ENCODE results near the gene R3HDM2.

R3HDM2 gene

GRCh38 chr12:57471661-57472060, 40.8 kb upstream of the R3HDM2 start:
- peaks cover 18% of the 10 kb centered on the region for H3K4me1 ChIP-seq (ENCODE audit: insufficient read depth, low read length, poor library complexity, severe bottlenecking)
- no peaks in the 10 kb centered on the region for H3F3A ChIP-seq (ENCODE audit: low read depth)
- H3K27me3 ChIP-seq (ENCODE audit: insufficient read depth, low read length, poor library complexity, severe bottlenecking): no peaks in the 10 kb centered on the region
- H4K20me1 ChIP-seq (ENCODE audit: insufficient read depth, low read length, poor library complexity, severe bottlenecking): peaks cover 3% of the 10 kb centered on the region
- TF ChIP-seq EZH2phosphoT487 (IDR thresholded peaks at IDR 0.05; ENCODE audit: borderline replicate concordance): no peak
- no peak for TF ChIP-seq CTCF (conservative IDR thresholded peaks at IDR 0.05; ENCODE audit: low read length)
- peaks cover 7% of the 10 kb centered on the region; the same call in 1 of the 2 replicates for H3K36me3 ChIP-seq (ENCODE audit: insufficient read depth, low read length)
- H3K9me3 ChIP-seq (ENCODE audit: insufficient read depth, low read depth, low read length): no peaks in the 10 kb centered on the region
- no peak overlapping the region for H3K4me3 ChIP-seq (ENCODE audit: low read length, poor library complexity, severe bottlenecking)
- H3K9ac ChIP-seq (ENCODE audit: low read depth, low read length, poor library complexity, severe bottlenecking): no peak overlapping the region
- H2AFZ ChIP-seq (ENCODE audit: low read length): no peak overlapping the region
- H3K79me2 ChIP-seq (ENCODE audit: insufficient read depth, low read length): peaks cover 30% of the 10 kb centered on the region
- no peak overlapping the region for H3K4me2 ChIP-seq (ENCODE audit: low read depth, low read length, poor library complexity, severe bottlenecking)
- no peaks in the 10 kb centered on the region for H3K9me2 ChIP-seq (replicated peaks; ENCODE audit: low read depth, low read length)

- H3K79me2 ChIP-seq (ENCODE audit: insufficient read depth, low read length): peaks cover 24% of the 10 kb centered on the region
- H3K4me2 ChIP-seq (ENCODE audit: low read depth, low read length, poor library complexity, severe bottlenecking): no peak overlapping the region
- H3K4me1 ChIP-seq (ENCODE audit: insufficient read depth, low read length, poor library complexity, severe bottlenecking): peaks cover 13% of the 10 kb centered on the region
- H4K20me1 ChIP-seq (ENCODE audit: insufficient read depth, low read length, poor library complexity, severe bottlenecking): peaks cover 3% of the 10 kb centered on the region
- H3K4me3 ChIP-seq (ENCODE audit: low read length, poor library complexity, severe bottlenecking): no peak overlapping the region
- H3F3A ChIP-seq (ENCODE audit: low read depth): no peaks in the 10 kb centered on the region
- H3K9me2 ChIP-seq (replicated peaks; ENCODE audit: low read depth, low read length): no peaks in the 10 kb centered on the region
- no peak overlapping the region for H3K9ac ChIP-seq (ENCODE audit: low read depth, low read length, poor library complexity, severe bottlenecking)
- peaks cover 7% of the 10 kb centered on the region; the same call in 1 of the 2 replicates for H3K36me3 ChIP-seq (ENCODE audit: insufficient read depth, low read length)
- TF ChIP-seq CTCF (conservative IDR thresholded peaks at IDR 0.05; ENCODE audit: low read length): no peak
- TF ChIP-seq EZH2phosphoT487 (IDR thresholded peaks at IDR 0.05; ENCODE audit: borderline replicate concordance): no peak
- no peak overlapping the region for H2AFZ ChIP-seq (ENCODE audit: low read length)
- H3K9me3 ChIP-seq (ENCODE audit: insufficient read depth, low read depth, low read length): no peaks in the 10 kb centered on the region
- H3K27me3 ChIP-seq (ENCODE audit: insufficient read depth, low read length, poor library complexity, severe bottlenecking): no peaks in the 10 kb centered on the region
These were observed 40.3 kb upstream of the R3HDM2 start for GRCh38 chr12:57470970-57471656.

DNA sequence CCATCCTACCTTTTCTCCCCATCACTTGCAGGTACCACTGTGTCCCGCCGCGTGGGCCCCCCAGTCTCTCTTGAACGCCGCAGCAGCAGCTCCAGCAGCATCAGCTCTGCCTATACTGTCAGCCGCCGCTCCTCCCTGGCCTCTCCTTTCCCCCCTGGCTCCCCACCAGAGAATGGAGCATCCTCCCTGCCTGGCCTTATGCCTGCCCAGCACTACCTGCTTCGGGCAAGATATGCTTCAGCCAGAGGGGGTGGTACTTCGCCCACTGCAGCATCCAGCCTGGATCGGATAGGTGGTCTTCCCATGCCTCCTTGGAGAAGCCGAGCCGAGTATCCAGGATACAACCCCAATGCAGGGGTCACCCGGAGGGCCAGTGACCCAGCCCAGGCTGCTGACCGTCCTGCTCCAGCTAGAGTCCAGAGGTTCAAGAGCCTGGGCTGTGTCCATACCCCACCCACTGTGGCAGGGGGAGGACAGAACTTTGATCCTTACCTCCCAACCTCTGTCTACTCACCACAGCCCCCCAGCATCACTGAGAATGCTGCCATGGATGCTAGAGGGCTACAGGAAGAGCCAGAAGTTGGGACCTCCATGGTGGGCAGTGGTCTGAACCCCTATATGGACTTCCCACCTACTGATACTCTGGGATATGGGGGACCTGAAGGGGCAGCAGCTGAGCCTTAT, 39.6 kb upstream of the R3HDM2 start:
- no peaks in the 10 kb centered on the region for H3F3A ChIP-seq (ENCODE audit: low read depth)
- H2AFZ ChIP-seq (ENCODE audit: low read length): no peak overlapping the region
- no peak overlapping the region for H3K4me3 ChIP-seq (ENCODE audit: low read length, poor library complexity, severe bottlenecking)
- no peaks in the 10 kb centered on the region for H3K27me3 ChIP-seq (ENCODE audit: insufficient read depth, low read length, poor library complexity, severe bottlenecking)
- no peak overlapping the region for H3K4me2 ChIP-seq (ENCODE audit: low read depth, low read length, poor library complexity, severe bottlenecking)
- H3K9me2 ChIP-seq (replicated peaks; ENCODE audit: low read depth, low read length): no peaks in the 10 kb centered on the region
- no peak overlapping the region for H3K9ac ChIP-seq (ENCODE audit: low read depth, low read length, poor library complexity, severe bottlenecking)
- H3K79me2 ChIP-seq (ENCODE audit: insufficient read depth, low read length): peaks cover 17% of the 10 kb centered on the region; the same call in 1 of the 2 replicates
- H3K36me3 ChIP-seq (ENCODE audit: insufficient read depth, low read length): peaks cover 7% of the 10 kb centered on the region; the same call in 1 of the 2 replicates
- H3K9me3 ChIP-seq (ENCODE audit: insufficient read depth, low read depth, low read length): no peaks in the 10 kb centered on the region
- no peak for TF ChIP-seq EZH2phosphoT487 (IDR thresholded peaks at IDR 0.05; ENCODE audit: borderline replicate concordance)
- TF ChIP-seq CTCF (conservative IDR thresholded peaks at IDR 0.05; ENCODE audit: low read length): no peak
- peaks cover 3% of the 10 kb centered on the region for H4K20me1 ChIP-seq (ENCODE audit: insufficient read depth, low read length, poor library complexity, severe bottlenecking)
- H3K4me1 ChIP-seq (ENCODE audit: insufficient read depth, low read length, poor library complexity, severe bottlenecking): peaks cover 13% of the 10 kb centered on the region
